Measurements from ENCODE around the gene GRPR.

The GRPR gene

GRCh38 chrX:16123222-16123786 is at the start of gene GRPR:
GRPR (plus strand) TSS chrX:16123565; CDS start chrX:16123954, 389 bp downstream.
- FAIRE-seq = peak; percentile 62

DNA sequence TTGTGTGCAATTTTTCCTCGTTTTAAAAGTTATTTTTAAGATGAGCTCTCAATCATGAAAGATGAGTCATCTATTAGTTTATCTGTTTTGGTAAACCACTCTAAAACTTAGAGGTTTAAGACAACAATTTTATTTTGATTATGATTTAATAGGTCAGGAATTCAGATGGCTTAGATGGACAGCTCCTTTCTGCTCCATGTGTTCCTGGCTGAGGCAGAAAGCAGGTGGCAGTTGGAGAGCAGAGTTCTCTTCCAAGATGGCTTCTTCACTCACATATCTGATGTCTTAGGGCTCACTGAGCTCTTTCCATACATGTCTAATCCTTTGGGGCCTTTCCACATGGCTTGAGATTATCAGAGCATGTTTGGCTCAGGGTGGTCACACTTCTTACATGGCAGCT is 48.3 kb upstream of the GRPR start:
- FAIRE-seq = no peak

DNA sequence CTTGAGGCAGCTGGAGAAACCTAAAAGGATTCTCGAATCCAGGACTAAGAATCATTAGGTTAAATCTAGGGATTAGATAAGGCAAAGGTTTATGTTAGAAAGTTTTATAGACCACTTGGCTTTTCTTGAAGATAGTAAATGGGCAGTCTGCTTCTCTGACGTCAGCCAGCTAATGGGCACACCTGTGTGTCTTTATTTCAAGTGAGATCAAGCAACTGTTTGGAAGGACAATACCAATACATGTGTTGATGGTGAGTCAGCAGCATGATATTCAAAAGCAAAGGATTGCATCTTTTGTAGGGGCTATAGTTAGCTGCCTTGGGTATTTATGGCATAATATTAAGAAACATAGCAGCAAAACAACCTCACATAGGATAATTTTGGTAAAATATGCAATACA is 46.5 kb upstream of the GRPR start:
- FAIRE-seq = no peak

- FAIRE-seq = no peak
These were observed 45.6 kb upstream of the GRPR start for GRCh38 chrX:16077811-16078210.

- no peak for FAIRE-seq
These were observed 42.0 kb upstream of the GRPR start for GRCh38 chrX:16081357-16081756.

GRCh38 chrX:16082470-16083085 is 40.8 kb upstream of the GRPR start:
- no peak for FAIRE-seq

GRCh38 chrX:16087076-16087475 is 36.3 kb upstream of the GRPR start:
- FAIRE-seq = no peak

DNA sequence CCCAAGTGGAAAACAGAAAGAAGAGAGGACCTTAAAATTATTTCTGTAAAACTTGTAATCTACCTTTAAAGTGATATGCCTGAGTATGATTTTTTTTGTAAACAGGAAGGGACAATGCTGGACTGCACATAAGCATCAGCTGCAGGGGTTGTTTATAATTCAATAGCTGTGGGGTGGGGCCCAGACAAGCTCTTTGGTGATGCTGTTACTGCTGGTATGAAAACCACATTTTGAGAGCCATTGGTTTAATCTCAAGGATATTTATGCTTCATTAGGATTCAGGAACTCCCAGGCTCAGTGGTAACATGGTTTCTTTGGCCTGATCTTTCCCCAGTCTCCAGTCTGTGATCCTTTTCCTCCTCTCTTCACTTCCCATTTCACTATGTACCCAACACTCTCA is 34.3 kb upstream of the GRPR start:
- FAIRE-seq = no peak

DNA sequence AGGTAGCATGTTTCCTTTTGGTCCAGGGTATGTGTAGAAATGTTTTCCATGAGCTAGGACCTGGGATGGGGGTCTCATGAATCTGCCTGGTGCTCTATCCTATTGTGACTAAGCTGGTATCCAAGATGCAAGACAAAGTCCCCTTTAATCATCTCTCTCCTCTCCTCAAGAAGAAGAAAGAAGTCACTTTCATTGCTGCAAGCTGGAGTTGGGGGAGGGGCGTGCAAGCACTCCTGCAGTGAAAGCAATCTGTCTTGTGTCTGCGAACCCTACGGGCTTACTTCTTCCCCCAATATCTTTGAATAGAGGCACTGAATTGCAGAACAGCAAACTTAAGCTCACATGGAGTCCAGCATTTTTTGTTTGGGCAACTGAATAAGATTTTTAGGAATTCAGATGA is 27.2 kb upstream of the GRPR start:
- FAIRE-seq = no peak

DNA sequence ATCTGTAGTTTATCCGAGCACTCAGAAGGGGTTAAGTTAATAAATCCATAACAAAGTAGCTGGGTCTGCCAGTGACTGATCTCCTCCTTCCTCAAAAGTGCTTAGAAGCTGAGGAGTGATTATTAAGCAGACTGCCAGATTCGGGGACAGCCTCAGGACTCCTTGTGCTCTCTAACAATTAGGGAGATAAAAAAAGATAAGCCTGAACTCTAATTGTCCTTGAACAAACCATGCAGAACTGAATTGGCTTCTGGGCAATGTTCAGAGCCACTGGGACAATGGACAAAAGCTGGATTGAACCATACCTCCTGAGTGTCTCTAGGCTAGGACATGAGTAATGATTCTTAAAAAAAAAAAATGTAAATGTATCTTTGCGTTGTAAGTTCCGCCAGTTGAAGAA is 22.7 kb upstream of the GRPR start:
- no peak for FAIRE-seq

DNA sequence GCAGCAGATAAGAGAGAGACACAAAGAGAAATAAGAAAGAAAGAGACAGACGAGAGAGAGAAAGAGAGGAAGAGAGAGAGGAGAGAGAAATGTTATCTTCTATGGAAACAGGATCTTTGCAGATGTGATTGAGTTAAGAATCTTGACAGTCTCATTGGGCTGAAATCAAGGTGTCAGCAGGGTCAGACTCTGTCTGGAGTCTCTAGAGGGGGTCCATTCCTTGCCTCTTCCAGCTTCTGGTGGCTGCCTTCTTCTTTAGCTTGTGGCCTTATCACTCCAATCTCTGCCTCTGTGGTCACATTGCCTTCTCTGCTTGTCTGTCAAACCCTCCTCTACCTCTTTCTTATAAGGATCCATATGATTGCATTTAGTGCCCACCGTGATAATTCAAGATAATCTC is 21.8 kb upstream of the GRPR start:
- FAIRE-seq = no peak

DNA sequence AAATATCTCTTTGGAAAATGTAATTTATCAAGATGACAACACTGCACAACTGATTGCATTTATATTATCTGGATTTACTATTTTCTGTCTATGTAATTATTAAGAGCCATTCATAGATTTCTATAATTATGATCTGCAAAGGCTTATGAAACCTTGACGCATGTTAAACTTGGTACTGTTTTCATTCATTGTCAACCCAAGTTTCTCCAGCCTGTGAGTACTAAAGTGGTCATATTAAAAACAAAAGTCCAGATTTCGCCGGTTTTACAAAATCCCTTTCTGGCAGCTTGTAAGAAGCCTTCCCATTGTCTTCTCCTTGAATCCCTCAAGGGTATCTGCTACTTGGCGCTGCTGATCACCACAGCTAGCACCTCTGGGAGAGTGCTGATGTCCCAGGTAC is 19.7 kb upstream of the GRPR start:
- no peak for FAIRE-seq

- no peak for FAIRE-seq
These were observed 10.9 kb upstream of the GRPR start for GRCh38 chrX:16112428-16112827.

- no peak for FAIRE-seq
These were observed 9.3 kb upstream of the GRPR start for GRCh38 chrX:16113978-16114565.

GRCh38 chrX:16114611-16115010 is 8.8 kb upstream of the GRPR start:
- no peak for FAIRE-seq

GRCh38 chrX:16119353-16120220 is 3.8 kb upstream of the GRPR start:
- FAIRE-seq = no peak

DNA sequence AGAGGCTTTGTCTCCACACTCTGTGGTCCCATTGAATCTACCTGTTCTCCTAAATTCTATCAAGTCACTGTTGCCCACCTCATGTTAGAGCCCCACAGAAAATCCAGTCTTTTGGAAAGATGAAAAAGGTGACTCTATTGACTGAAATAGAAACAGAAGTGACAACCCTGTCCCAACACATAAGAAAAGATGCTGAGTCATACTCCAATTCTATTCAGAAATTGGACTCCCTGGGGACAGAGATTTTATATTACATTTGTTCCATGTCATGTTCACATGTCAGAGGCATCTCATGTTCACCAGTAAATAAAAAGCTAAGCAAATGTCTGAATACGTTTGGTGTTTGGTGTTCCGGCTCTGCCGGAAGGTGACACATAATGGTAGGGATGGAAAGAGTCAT is 2.9 kb upstream of the GRPR start:
- no peak for FAIRE-seq

DNA sequence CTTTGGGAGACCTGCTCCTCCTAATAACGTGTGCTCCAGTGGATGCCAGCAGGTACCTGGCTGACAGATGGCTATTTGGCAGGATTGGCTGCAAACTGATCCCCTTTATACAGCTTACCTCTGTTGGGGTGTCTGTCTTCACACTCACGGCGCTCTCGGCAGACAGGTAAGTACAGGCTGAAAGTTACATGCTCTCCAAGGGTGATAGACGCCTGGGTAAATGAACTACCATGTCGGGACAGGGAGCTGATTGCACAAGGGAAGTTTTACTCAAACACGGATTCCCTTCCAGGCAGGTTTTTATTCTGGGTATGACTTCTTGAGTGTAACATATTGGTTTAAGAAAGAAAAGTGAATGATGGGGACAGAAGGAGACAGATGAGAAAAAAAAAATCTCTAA is 836 bp downstream of the GRPR start:
- FAIRE-seq = no peak

DNA sequence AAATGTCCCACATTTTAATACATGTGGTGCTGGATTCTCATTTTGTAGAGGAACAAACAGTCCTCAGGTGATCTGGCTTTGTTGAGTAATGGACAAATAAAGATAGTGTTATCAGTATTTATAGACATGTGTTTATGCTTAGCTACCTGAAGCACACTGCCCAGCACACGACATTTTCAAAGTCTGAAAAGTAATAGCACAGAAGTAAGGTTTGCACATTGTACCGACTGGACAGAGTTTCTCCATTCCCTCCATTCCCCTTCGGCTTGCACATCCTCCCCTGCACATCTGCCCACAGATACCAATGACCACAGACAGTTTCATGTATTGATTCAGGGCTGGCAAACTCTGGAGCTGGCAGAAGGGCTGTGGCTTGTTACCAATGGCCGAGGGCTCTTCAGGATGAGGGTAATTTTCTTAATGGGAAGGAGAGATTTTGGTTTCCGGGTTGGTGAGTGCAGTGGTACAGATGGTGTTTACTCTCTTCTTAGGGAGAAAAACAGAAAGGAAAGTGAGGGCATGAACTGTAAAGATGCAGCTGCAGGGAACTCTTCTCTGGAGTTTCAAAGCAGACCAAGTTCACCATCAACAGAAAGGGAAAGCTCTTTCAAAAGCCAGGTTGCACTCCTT is 2.3 kb downstream of the GRPR start:
- FAIRE-seq = no peak

DNA sequence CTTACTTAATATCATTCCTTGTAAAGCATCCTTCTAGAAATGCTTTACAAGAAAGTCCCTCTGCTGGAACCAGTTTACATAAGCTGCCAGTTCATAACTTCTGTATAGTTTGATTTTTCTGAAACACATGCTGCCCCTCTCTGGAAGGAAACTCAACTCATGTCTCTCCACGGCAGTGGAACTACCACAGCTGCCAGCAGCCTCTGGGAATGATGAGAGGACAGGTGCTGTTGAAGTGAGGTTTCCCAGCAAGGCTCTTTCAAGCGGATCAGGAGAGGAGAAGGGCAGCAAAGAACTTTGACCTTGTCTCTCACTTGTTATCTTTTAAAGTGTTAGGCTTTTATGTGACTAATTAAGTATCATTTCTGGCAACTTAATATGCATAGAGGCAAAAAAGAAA is 7.3 kb downstream of the GRPR start:
- no peak for FAIRE-seq

DNA sequence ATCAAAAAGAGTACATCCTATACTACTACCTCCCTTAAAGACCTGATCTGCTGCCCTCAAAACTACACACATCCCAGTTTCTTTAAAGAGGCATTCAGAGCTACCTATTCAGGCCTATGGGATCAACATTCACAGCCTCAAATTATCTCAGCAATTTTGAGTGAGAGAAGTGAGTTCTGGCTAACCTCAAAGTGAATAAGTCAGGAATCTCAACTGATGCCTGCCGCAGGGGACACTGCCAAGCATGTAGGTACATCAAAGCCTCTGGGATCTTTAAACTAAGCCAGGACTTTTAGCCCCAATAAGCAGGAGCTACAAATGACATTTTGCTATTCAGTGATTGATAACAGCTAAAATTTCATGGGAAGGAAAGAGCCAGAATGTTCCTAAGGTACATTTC is 11.6 kb downstream of the GRPR start:
- FAIRE-seq = no peak

GRCh38 chrX:16136080-16136479 is 12.7 kb downstream of the GRPR start:
- no peak for FAIRE-seq

- FAIRE-seq = no peak
These were observed 14.2 kb downstream of the GRPR start for GRCh38 chrX:16137416-16138107.

Data from endometrium (tissue), 2 donors.